ENCODE measurements around the gene HRH3. TPM values are rescaled to one million over a fixed set of nuclear protein-coding genes. Genes with fewer than 3 reads are reported as not detected.

HRH3 gene
- total RNA-seq, 1 donor from 2014 or later = not detected

- Mint-ChIP-seq H3K27ac (ENCODE audit: unreplicated experiment) (no peak overlapping the region), H3K4me3 (ENCODE audit: unreplicated experiment) (no peak overlapping the region), H3K9me3 (ENCODE audit: unreplicated experiment) (no peaks in the 10 kb centered on the region), H3K27me3 (ENCODE audit: unreplicated experiment) (no peaks in the 10 kb centered on the region), H3K4me1 (ENCODE audit: unreplicated experiment) (peaks cover 9% of the 10 kb centered on the region), H3K36me3 (ENCODE audit: unreplicated experiment) (no peaks in the 10 kb centered on the region)
- TF ChIP-seq CTCF (IDR thresholded peaks at IDR 0.05) = no peak
- no peak for DNase-seq (ENCODE audit: extremely low spot score, unreplicated experiment)
These were observed 14.3 kb upstream of the HRH3 start for GRCh38 chr20:62234339-62234738.

GRCh38 chr20:62233684-62234083, 13.6 kb upstream of the HRH3 start:
- Mint-ChIP-seq H3K9me3 (ENCODE audit: unreplicated experiment) (no peaks in the 10 kb centered on the region), H3K27me3 (ENCODE audit: unreplicated experiment) (no peaks in the 10 kb centered on the region), H3K27ac (ENCODE audit: unreplicated experiment) (no peak overlapping the region), H3K36me3 (ENCODE audit: unreplicated experiment) (no peaks in the 10 kb centered on the region), H3K4me3 (ENCODE audit: unreplicated experiment) (no peak overlapping the region), H3K4me1 (ENCODE audit: unreplicated experiment) (peaks cover 5% of the 10 kb centered on the region)
- DNase-seq (ENCODE audit: extremely low spot score, unreplicated experiment) = no peak
- no peak for TF ChIP-seq CTCF (IDR thresholded peaks at IDR 0.05)

- no peak for DNase-seq (ENCODE audit: extremely low spot score, unreplicated experiment)
- peaks cover 5% of the 10 kb centered on the region for H3K4me1 Mint-ChIP-seq (ENCODE audit: unreplicated experiment)
- H3K27ac Mint-ChIP-seq (ENCODE audit: unreplicated experiment) = no peak overlapping the region
- no peaks in the 10 kb centered on the region for H3K36me3 Mint-ChIP-seq (ENCODE audit: unreplicated experiment)
- H3K4me3 Mint-ChIP-seq (ENCODE audit: unreplicated experiment) = no peak overlapping the region
- no peaks in the 10 kb centered on the region for H3K27me3 Mint-ChIP-seq (ENCODE audit: unreplicated experiment)
- TF ChIP-seq CTCF (IDR thresholded peaks at IDR 0.05) = no peak
- no peaks in the 10 kb centered on the region for H3K9me3 Mint-ChIP-seq (ENCODE audit: unreplicated experiment)
These were observed 12.9 kb upstream of the HRH3 start for GRCh38 chr20:62232770-62233645.

GRCh38 chr20:62232194-62232593, 12.1 kb upstream of the HRH3 start:
- no peak overlapping the region for H3K4me3 Mint-ChIP-seq (ENCODE audit: unreplicated experiment)
- H3K27ac Mint-ChIP-seq (ENCODE audit: unreplicated experiment) = no peak overlapping the region
- H3K27me3 Mint-ChIP-seq (ENCODE audit: unreplicated experiment) = no peaks in the 10 kb centered on the region
- no peak for TF ChIP-seq CTCF (IDR thresholded peaks at IDR 0.05)
- H3K36me3 Mint-ChIP-seq (ENCODE audit: unreplicated experiment) = no peaks in the 10 kb centered on the region
- no peak for DNase-seq (ENCODE audit: extremely low spot score, unreplicated experiment)
- H3K9me3 Mint-ChIP-seq (ENCODE audit: unreplicated experiment) = no peaks in the 10 kb centered on the region
- no peaks in the 10 kb centered on the region for H3K4me1 Mint-ChIP-seq (ENCODE audit: unreplicated experiment)

GRCh38 chr20:62231292-62231691, 11.2 kb upstream of the HRH3 start:
- H3K4me1 Mint-ChIP-seq (ENCODE audit: unreplicated experiment) = no peaks in the 10 kb centered on the region
- H3K4me3 Mint-ChIP-seq (ENCODE audit: unreplicated experiment) = no peak overlapping the region
- peaks cover 7% of the 10 kb centered on the region for H3K27me3 Mint-ChIP-seq (ENCODE audit: unreplicated experiment)
- no peaks in the 10 kb centered on the region for H3K36me3 Mint-ChIP-seq (ENCODE audit: unreplicated experiment)
- TF ChIP-seq CTCF (IDR thresholded peaks at IDR 0.05) = no peak
- DNase-seq (ENCODE audit: extremely low spot score, unreplicated experiment) = no peak
- no peaks in the 10 kb centered on the region for H3K9me3 Mint-ChIP-seq (ENCODE audit: unreplicated experiment)
- no peak overlapping the region for H3K27ac Mint-ChIP-seq (ENCODE audit: unreplicated experiment)
